ENCODE measurements around the gene MYO15B. TPM values are rescaled to one million over a fixed set of nuclear protein-coding genes. Genes with fewer than 3 reads are reported as not detected.

MYO15B gene
- total and polyA plus RNA-seq, 2 of the 13 experiments (the other 11 are each of a cell fraction or from before 2014, with no cell fraction given), result 2.8 to 8.1 TPM

- TF ChIP-seq LRRFIP1 (CRISPR knock-in tag; conservative IDR thresholded peaks at IDR 0.05) (no peak), ZFP1 (CRISPR knock-in tag; IDR thresholded peaks at IDR 0.05) (no peak), ZMYM4 (CRISPR knock-in tag; IDR thresholded peaks at IDR 0.05) (no peak), PCBP1 (IDR thresholded peaks at IDR 0.05; ENCODE audit: borderline replicate concordance, low read depth, low read length) (no peak), KLF12 (CRISPR knock-in tag; IDR thresholded peaks at IDR 0.05; ENCODE audit: borderline replicate concordance) (no peak), MYC (CRISPR knock-in tag; IDR thresholded peaks at IDR 0.05; ENCODE audit: borderline replicate concordance) (no peak), MTERF4 (CRISPR knock-in tag; IDR thresholded peaks at IDR 0.05) (no peak), ZBTB37 (CRISPR knock-in tag; IDR thresholded peaks at IDR 0.05) (no peak), NFE2L1 (CRISPR knock-in tag; IDR thresholded peaks at IDR 0.05; ENCODE audit: borderline replicate concordance) (no peak), RERE (CRISPR knock-in tag; IDR thresholded peaks at IDR 0.05; ENCODE audit: low read depth) (no peak), ZNF569 (CRISPR knock-in tag; IDR thresholded peaks at IDR 0.05; ENCODE audit: borderline replicate concordance) (no peak), PRDM10 (CRISPR knock-in tag; IDR thresholded peaks at IDR 0.05; ENCODE audit: low read depth) (no peak)
Observed at GRCh38 chr17:75611851-75612429, 24.3 kb downstream of the MYO15B start (continued).

Data from HepG2 (cell line).